IPS-18a (cell line): ENCODE data around the gene ADCY3.

Experiments used
- H3K27ac ChIP-seq: one replicate; pipeline ENCODE4 v1.5.1; 2013; ENCODE audit warnings: low read length
- H3K27me3 ChIP-seq: one replicate; pipeline ENCODE4 v1.6.1; 2013; ENCODE audit warnings: mild to moderate bottlenecking, low read length; ENCODE audit not compliant: control insufficient read depth, insufficient read depth
- H3K36me3 ChIP-seq: one replicate; pipeline ENCODE4 v1.6.1; 2013; ENCODE audit warnings: low read depth, low read length; ENCODE audit not compliant: control insufficient read depth
- H3K4me1 ChIP-seq: one replicate; pipeline ENCODE4 v1.6.1; 2013; ENCODE audit warnings: low read depth, low read length; ENCODE audit not compliant: control insufficient read depth
- H3K4me3 ChIP-seq: one replicate; pipeline ENCODE4 v1.5.1; 2013; ENCODE audit warnings: low read length
- H3K9ac ChIP-seq: one replicate; pipeline ENCODE4 v1.6.1; 2013; ENCODE audit warnings: mild to moderate bottlenecking, low read length, moderate library complexity
- H3K9me3 ChIP-seq: one replicate; pipeline ENCODE4 v1.6.1; 2013; ENCODE audit warnings: low read depth, low read length; ENCODE audit not compliant: control insufficient read depth

Gene ADCY3

GRCh38 chr2:24792542-24792873 is 127.5 kb downstream of the ADCY3 start:
- no peaks in the 10 kb centered on the region for H3K9me3 ChIP-seq
- peaks cover 27% of the 10 kb centered on the region for H3K4me1 ChIP-seq
- peak overlapping the region; percentile 88 for H3K4me3 ChIP-seq
- peak overlapping the region; percentile 98 for H3K27ac ChIP-seq
- H3K36me3 ChIP-seq: peaks cover 24% of the 10 kb centered on the region
- H3K9ac ChIP-seq: peak overlapping the region; percentile 95
- H3K27me3 ChIP-seq: no peaks in the 10 kb centered on the region

GRCh38 chr2:24791452-24791851 is 128.6 kb downstream of the ADCY3 start:
- H3K9me3 ChIP-seq: no peaks in the 10 kb centered on the region
- H3K27ac ChIP-seq: no peak overlapping the region
- no peaks in the 10 kb centered on the region for H3K27me3 ChIP-seq
- peaks cover 17% of the 10 kb centered on the region for H3K36me3 ChIP-seq
- H3K9ac ChIP-seq: no peak overlapping the region
- peaks cover 27% of the 10 kb centered on the region for H3K4me1 ChIP-seq
- no peak overlapping the region for H3K4me3 ChIP-seq

GRCh38 chr2:24788816-24789215 is 131.2 kb downstream of the ADCY3 start:
- Histone ChIP-seq H3K9ac (no peak overlapping the region), H3K4me3 (no peak overlapping the region), H3K27me3 (no peaks in the 10 kb centered on the region), H3K9me3 (no peaks in the 10 kb centered on the region), H3K4me1 (peaks cover 15% of the 10 kb centered on the region), H3K27ac (no peak overlapping the region), H3K36me3 (peaks cover 10% of the 10 kb centered on the region)

GRCh38 chr2:24787532-24787931 is 132.5 kb downstream of the ADCY3 start:
- H3K9ac ChIP-seq: no peak overlapping the region
- H3K4me1 ChIP-seq: peaks cover 14% of the 10 kb centered on the region
- H3K4me3 ChIP-seq: no peak overlapping the region

GRCh38 chr2:24785671-24786321 is 134.2 kb downstream of the ADCY3 start:
- H3K9ac ChIP-seq: no peak overlapping the region
- no peaks in the 10 kb centered on the region for H3K27me3 ChIP-seq
- H3K27ac ChIP-seq: no peak overlapping the region
- H3K36me3 ChIP-seq: peaks cover 10% of the 10 kb centered on the region
- H3K4me1 ChIP-seq: peaks cover 4% of the 10 kb centered on the region
- no peaks in the 10 kb centered on the region for H3K9me3 ChIP-seq
- H3K4me3 ChIP-seq: no peak overlapping the region

More at GRCh38 chr2:24787532-24787931, 132.5 kb downstream of the ADCY3 start:
- peaks cover 10% of the 10 kb centered on the region for H3K36me3 ChIP-seq
- H3K27ac ChIP-seq: no peak overlapping the region
- H3K27me3 ChIP-seq: no peaks in the 10 kb centered on the region
- no peaks in the 10 kb centered on the region for H3K9me3 ChIP-seq

- Histone ChIP-seq H3K36me3 (no peaks in the 10 kb centered on the region), H3K4me1 (peaks cover 3% of the 10 kb centered on the region), H3K4me3 (no peak overlapping the region)
These were observed 136.4 kb downstream of the ADCY3 start for GRCh38 chr2:24783641-24784040.

GRCh38 chr2:24779116-24779515 is 140.9 kb downstream of the ADCY3 start:
- no peak overlapping the region for H3K27ac ChIP-seq
- H3K36me3 ChIP-seq: no peaks in the 10 kb centered on the region
- H3K9me3 ChIP-seq: no peaks in the 10 kb centered on the region
- no peak overlapping the region for H3K4me3 ChIP-seq
- peaks cover 9% of the 10 kb centered on the region for H3K4me1 ChIP-seq
- no peaks in the 10 kb centered on the region for H3K27me3 ChIP-seq
- H3K9ac ChIP-seq: no peak overlapping the region

More at GRCh38 chr2:24783641-24784040, 136.4 kb downstream of the ADCY3 start:
- no peak overlapping the region for H3K9ac ChIP-seq
- H3K9me3 ChIP-seq: no peaks in the 10 kb centered on the region
- no peaks in the 10 kb centered on the region for H3K27me3 ChIP-seq
- no peak overlapping the region for H3K27ac ChIP-seq

GRCh38 chr2:24774373-24774772 is 145.7 kb downstream of the ADCY3 start:
- Histone ChIP-seq H3K27me3 (no peaks in the 10 kb centered on the region), H3K36me3 (peaks cover 3% of the 10 kb centered on the region), H3K9me3 (no peaks in the 10 kb centered on the region), H3K4me1 (peaks cover 15% of the 10 kb centered on the region), H3K9ac (no peak overlapping the region), H3K4me3 (no peak overlapping the region), H3K27ac (no peak overlapping the region)

- Histone ChIP-seq H3K9me3 (no peaks in the 10 kb centered on the region), H3K9ac (no peak overlapping the region), H3K4me3 (no peak overlapping the region), H3K4me1 (peaks cover 6% of the 10 kb centered on the region), H3K36me3 (peaks cover 3% of the 10 kb centered on the region), H3K27me3 (no peaks in the 10 kb centered on the region), H3K27ac (no peak overlapping the region)
These were observed 148.1 kb downstream of the ADCY3 start for GRCh38 chr2:24771764-24772586.

- no peaks in the 10 kb centered on the region for H3K27me3 ChIP-seq
- peaks cover 6% of the 10 kb centered on the region for H3K4me1 ChIP-seq
- H3K36me3 ChIP-seq: peaks cover 3% of the 10 kb centered on the region
- H3K9ac ChIP-seq: no peak overlapping the region
- H3K4me3 ChIP-seq: no peak overlapping the region
- H3K9me3 ChIP-seq: no peaks in the 10 kb centered on the region
- no peak overlapping the region for H3K27ac ChIP-seq
These were observed 149.0 kb downstream of the ADCY3 start for GRCh38 chr2:24771061-24771460.
